H1 (cell line): Measurements from ENCODE around the gene TK1. TPM values are rescaled to one million over a fixed set of nuclear protein-coding genes. Genes with fewer than 3 reads are reported as not detected.

ENCODE experiments used
- CTCF ChIA-PET: fragments of 300-600 bp; sonication (Branson Sonifier 250); formaldehyde crosslinking; loops from one replicate; lab custom pipeline; 2021; ENCODE audit not compliant: partially characterized antibody; lab: Charles Lee
- POLR2A ChIA-PET: fragments of 300-600 bp; sonication (Branson Sonifier 250); formaldehyde crosslinking; loops from one replicate; lab custom pipeline; 2021; ENCODE audit warnings: inconsistent platforms; ENCODE audit not compliant: partially characterized antibody; lab: Charles Lee
- DNase-seq, 2 experiments: peaks; one replicate each; pipeline versions ENCODE4 v3.0.0 to v3.0.0-alpha.2; 2010 to 2022; ENCODE audit warnings: low spot score in 2 of 2, low read depth in 1 of 2, mixed read lengths in 1 of 2
- FAIRE-seq: peaks from 2 replicates; lab custom pipeline; 2011; peaks lifted over from hg19 to GRCh38; lab: Jason Lieb, UNC
- H2AFZ ChIP-seq: 2 replicates; pipeline ENCODE4 v1.8.1; 2012; ENCODE audit warnings: low read length, inconsistent platforms
- H2AK5ac ChIP-seq: 2 replicates; pipeline ENCODE4 v1.6.1; 2013; ENCODE audit warnings: low read depth, low read length
- H2BK120ac ChIP-seq: replicated peaks from 2 replicates; pipeline ENCODE3; 2013; ENCODE audit warnings: low read depth, low read length, inconsistent platforms
- H2BK12ac ChIP-seq: 2 replicates; pipeline ENCODE4 v1.6.1; 2013; ENCODE audit warnings: low read depth, low read length
- H2BK15ac ChIP-seq: 2 replicates; pipeline ENCODE4 v1.6.1; 2013; ENCODE audit warnings: low read length
- H2BK20ac ChIP-seq: 2 replicates; pipeline ENCODE4 v1.6.1; 2013; ENCODE audit warnings: low read length
- H2BK5ac ChIP-seq: 2 replicates; pipeline ENCODE4 v1.6.1; 2013; ENCODE audit warnings: low read depth, low read length
- H3K14ac ChIP-seq: 2 replicates; pipeline ENCODE4 v1.6.1; 2013; ENCODE audit warnings: inconsistent platforms; ENCODE audit not compliant: insufficient read length
- H3K18ac ChIP-seq: 2 replicates; pipeline ENCODE4 v1.6.1; 2013; ENCODE audit warnings: low read length; ENCODE audit errors: extremely low read depth
- H3K23ac ChIP-seq: 2 replicates; pipeline ENCODE4 v1.6.1; 2013; ENCODE audit warnings: inconsistent platforms; ENCODE audit not compliant: insufficient read length
- H3K23me2 ChIP-seq: 2 replicates; pipeline ENCODE4 v1.6.1; 2013; ENCODE audit warnings: low read depth, low read length
- H3K27ac ChIP-seq: 2 replicates; pipeline ENCODE4 v1.6.1; 2011; ENCODE audit warnings: low read depth, low read length, inconsistent platforms
- H3K27me3 ChIP-seq, 4 experiments: replicated peaks in 1 of 4; 1 replicate in 1 of 4; 2 replicates in 3 of 4; pipeline versions ENCODE4 v1.6.1 to v1.8.1; 2011 to 2013; ENCODE audit warnings: low read length in 3 of 4, mild to moderate bottlenecking in 3 of 4, inconsistent platforms in 2 of 4, mixed read lengths in 2 of 4, moderate library complexity in 1 of 4; ENCODE audit not compliant: control insufficient read depth in 3 of 4, insufficient read depth in 3 of 4; ENCODE audit errors: extremely low read depth in 1 of 4
- H3K36me3 ChIP-seq, 4 experiments: 2 replicates each; pipeline versions ENCODE4 v1.6.1 to v1.8.1; 2011 to 2013; ENCODE audit warnings: mild to moderate bottlenecking in 4 of 4, low read length in 3 of 4, moderate library complexity in 2 of 4, control low read depth in 1 of 4, inconsistent platforms in 1 of 4; ENCODE audit not compliant: insufficient read depth in 4 of 4, control insufficient read depth in 2 of 4
- H3K4ac ChIP-seq: replicated peaks from 2 replicates; pipeline ENCODE3; 2013; ENCODE audit warnings: low read length, low read depth, mixed read lengths, inconsistent platforms; ENCODE audit not compliant: insufficient read length
- H3K4me1 ChIP-seq, 4 experiments: replicated peaks in 1 of 4; 1 replicate in 1 of 4; 2 replicates in 3 of 4; pipeline versions ENCODE4 v1.6.1 to v1.8.1; 2011 to 2013; ENCODE audit warnings: low read length in 3 of 4, inconsistent platforms in 2 of 4, mixed read lengths in 1 of 4; ENCODE audit not compliant: insufficient read depth in 4 of 4, control insufficient read depth in 3 of 4
- H3K4me2 ChIP-seq, 2 experiments: 2 replicates each; pipeline versions ENCODE4 v1.6.1 to v1.8.1; 2011 to 2013; ENCODE audit warnings: low read depth in 2 of 2, low read length in 2 of 2, control low read depth in 1 of 2, inconsistent platforms in 1 of 2, mild to moderate bottlenecking in 1 of 2; ENCODE audit not compliant: insufficient read depth in 1 of 2
- H3K4me3 ChIP-seq, 4 experiments: fragments of 200-600, 300-600 bp in 1 of 4; sonication (generic), shearing (Covaris generic), sonication (Bioruptor Twin) in 1 of 4; 2 replicates each; pipeline versions ENCODE4 v1.5.1 to v1.8.1; 2011 to 2016; ENCODE audit warnings: low read length in 4 of 4, low read depth in 3 of 4, control low read depth in 2 of 4, inconsistent platforms in 2 of 4, mild to moderate bottlenecking in 2 of 4, mixed read lengths in 1 of 4, moderate library complexity in 1 of 4; ENCODE audit not compliant: insufficient read depth in 2 of 4; ENCODE audit errors: extremely low read depth in 1 of 4
- H3K56ac ChIP-seq: replicated peaks from 2 replicates; pipeline ENCODE3; 2013; ENCODE audit warnings: low read depth, mild to moderate bottlenecking, mixed read lengths, low read length, inconsistent platforms; ENCODE audit not compliant: insufficient read length
- H3K79me1 ChIP-seq: 2 replicates; pipeline ENCODE4 v1.6.1; 2013; ENCODE audit warnings: low read depth, low read length, control low read depth
- H3K79me2 ChIP-seq, 2 experiments: 2 replicates each; pipeline versions ENCODE4 v1.6.1 to v1.8.1; 2012 to 2013; ENCODE audit warnings: low read length in 2 of 2, mild to moderate bottlenecking in 2 of 2, inconsistent platforms in 1 of 2; ENCODE audit not compliant: insufficient read depth in 2 of 2, control insufficient read depth in 1 of 2
- H3K9ac ChIP-seq, 4 experiments: replicated peaks in 1 of 4; 1 replicate in 1 of 4; 2 replicates in 3 of 4; pipeline versions ENCODE4 v1.6.1 to v1.8.1; 2011 to 2013; ENCODE audit warnings: low read depth in 3 of 4, low read length in 3 of 4, control low read depth in 2 of 4, mild to moderate bottlenecking in 2 of 4, moderate library complexity in 2 of 4, inconsistent platforms in 1 of 4; ENCODE audit errors: extremely low read depth in 1 of 4
- H3K9me3 ChIP-seq, 2 experiments: 2 replicates each; pipeline versions ENCODE4 v1.6.1 to v1.8.1; 2012 to 2013; ENCODE audit warnings: mild to moderate bottlenecking in 2 of 2, moderate library complexity in 2 of 2, control low read depth in 1 of 2, inconsistent platforms in 1 of 2, low read depth in 1 of 2, low read length in 1 of 2, mixed read lengths in 1 of 2; ENCODE audit not compliant: insufficient read depth in 2 of 2
- H4K20me1 ChIP-seq, 2 experiments: replicated peaks in 1 of 2; 2 replicates each; pipeline versions ENCODE3 to v1.8.1; 2011 to 2013; ENCODE audit warnings: inconsistent platforms in 2 of 2, low read length in 2 of 2, mild to moderate bottlenecking in 1 of 2; ENCODE audit not compliant: insufficient read depth in 2 of 2, control insufficient read depth in 1 of 2
- H4K5ac ChIP-seq: 2 replicates; pipeline ENCODE4 v1.6.1; 2013; ENCODE audit warnings: low read length, low read depth, mixed read lengths, inconsistent platforms; ENCODE audit not compliant: insufficient read length
- H4K8ac ChIP-seq: 2 replicates; pipeline ENCODE4 v1.8.0; 2013; ENCODE audit warnings: mild to moderate bottlenecking, moderate library complexity, low read length, inconsistent platforms; ENCODE audit not compliant: insufficient read depth; ENCODE audit errors: extremely low read depth
- H4K91ac ChIP-seq: replicated peaks from 2 replicates; pipeline ENCODE3; 2013; ENCODE audit warnings: low read length, mixed read lengths, inconsistent platforms; ENCODE audit not compliant: insufficient read length
- CEBPB ChIP-seq: IDR thresholded peaks from 2 replicates; pipeline ENCODE4 v1.6.1; 2012; ENCODE audit warnings: low read depth, low read length
- POU5F1 ChIP-seq: IDR thresholded peaks from 2 replicates; pipeline ENCODE4 v1.6.1; 2011; ENCODE audit warnings: low read depth, mild to moderate bottlenecking, low read length, moderate library complexity
- RFX5 ChIP-seq: IDR thresholded peaks from 2 replicates; pipeline ENCODE4 v1.6.1; 2011; ENCODE audit warnings: low read depth, low read length, improper control_type of control experiment, borderline replicate concordance
- TEAD4 ChIP-seq: IDR thresholded peaks from 2 replicates; pipeline ENCODE4 v1.6.1; 2012; ENCODE audit warnings: low read depth, low read length, inconsistent platforms, mixed read lengths
- WGBS, 2 experiments: shearing (Covaris generic) in 1 of 2; methylation state at CpG; one replicate each; pipeline versions ENCODE4 v1.1.6 to v1.1.7; 2013 to 2015; ENCODE audit warnings: low lambda C conversion rate in 2 of 2, mixed read lengths in 2 of 2, inconsistent platforms in 1 of 2, low coverage in 1 of 2, missing lambda C conversion rate in 1 of 2; ENCODE audit not compliant: insufficient replicate concordance in 2 of 2, insufficient coverage in 1 of 2, insufficient read length in 1 of 2; ENCODE audit errors: extremely low coverage in 1 of 2, missing lambda C conversion rate in 1 of 2; 5-methylcytosine and 5-hydroxymethylcytosine counted together
- polyA plus RNA-seq, 7 experiments: library from polyadenylated mRNA; depleted of rRNA in 3 of 7; stranded (reverse) in 5 of 7; unstranded in 2 of 7; fragments of >200 nt in 5 of 7; fragments of 200-250 nt in 2 of 7; gene quantifications; 1 replicate in 5 of 7; 2 replicates in 1 of 7; 4 replicates in 1 of 7; pipeline versions ENCODE4 v1.2.1 to v1.2.3, GENCODE V29; 2011 to 2013; ENCODE audit warnings: missing spikeins in 2 of 7, mixed read lengths in 2 of 7
- total RNA-seq: library from RNA; stranded (reverse); fragmentation: NEBNext Ultra II Directional; extraction: Animal tissue kit (Norgen Biotek cat#: 25700); gene quantifications from 2 replicates; pipeline ENCODE4 v1.2.1, GENCODE V29; 2021

Gene TK1
- total and polyA plus RNA-seq, 2 of the 8 experiments (the other 6 are each of a cell fraction or from before 2014, with no cell fraction given) = 66.9 to 147 TPM

GRCh38 chr17:78227455-78227916 lies 40.6 kb upstream of the TK1 start:
- Histone ChIP-seq H2BK12ac (no peak overlapping the region), H3K18ac (no peak overlapping the region), H3K4ac (no peak overlapping the region), H3K9ac (no peak overlapping the region), H2BK5ac (no peak overlapping the region), H4K20me1 (peaks cover 0 to 1% of the 10 kb centered on the region in 2 experiments), H4K8ac (no peak overlapping the region), H4K91ac (no peak overlapping the region), H2BK20ac (no peak overlapping the region), H3K14ac (no peak overlapping the region), H3K36me3 (peaks cover 13 to 24% (median 19%) of the 10 kb centered on the region in 4 experiments), H3K56ac (no peak overlapping the region), H2AK5ac (no peak overlapping the region), H3K4me3 (no peak overlapping the region), H2AFZ (no peak overlapping the region), H3K79me1 (no peaks in the 10 kb centered on the region), H2BK15ac (no peak overlapping the region), H3K23ac (no peak overlapping the region), H3K27me3 (peaks cover 0 to 20% (median 17%) of the 10 kb centered on the region in 4 experiments; a peak in 6 of 7 replicates), H3K23me2 (peaks cover 5% of the 10 kb centered on the region; the same call in 1 of the 2 replicates), H3K4me1 (peaks cover 0 to 7% (median 5%) of the 10 kb centered on the region in 4 experiments; a peak in 5 of 7 replicates), H4K5ac (no peak overlapping the region), H2BK120ac (no peak overlapping the region), H3K79me2 (no peaks in the 10 kb centered on the region), H3K4me2 (no peak overlapping the region), H3K9me3 (no peaks in the 10 kb centered on the region), H3K27ac (no peak overlapping the region)
- CTCF ChIA-PET = interaction anchor here (0.6 to 3.3 kb wide), 6 partner anchors 24 to 173 kb away, joined by 3 to 27 read pairs (median 3); partner anchors contain the start of genes AFMID and TK1
- DNase-seq (no peak), FAIRE-seq (no peak)
- POLR2A ChIA-PET = interaction anchor here (1.2 to 4.1 kb wide), 7 partner anchors 9 to 58 kb away, joined by 3 to 19 read pairs (median 7); partner anchors contain the start of genes AFMID and TK1
- WGBS, 2 experiments = 94% methylated on average over 10 of the region's 10 CpGs; no CpG with 5 or more reads in 1 of the 2 experiments
- TF ChIP-seq POU5F1 (no peak), CEBPB (no peak), RFX5 (no peak), TEAD4 (no peak)
